ENCODE measurements around the gene A4GALT. TPM values are rescaled to one million over a fixed set of nuclear protein-coding genes. Genes with fewer than 3 reads are reported as not detected.

Gene A4GALT
- total RNA-seq, 4 donors from 2014 or later, result 6.2 to 17.3 (median 9.1) TPM

GRCh38 chr22:42711895-42712837 lies 8.5 kb downstream of the A4GALT start:
- Histone ChIP-seq H3K27me3 (no peaks in the 10 kb centered on the region), H3K4me3 (no peak overlapping the region), H3K27ac (peak overlapping the region in 2 of 4 donors; percentile 0 to 35), H3K9me3 (peaks cover 0 to 5% (median 0%) of the 10 kb centered on the region in 4 donors), H3K4me1 (peaks cover 0 to 9% (median 4%) of the 10 kb centered on the region in 4 donors), H3K36me3 (no peaks in the 10 kb centered on the region)
- TF ChIP-seq POLR2A (IDR thresholded peaks at IDR 0.05), result no peak
- TF ChIP-seq, protein P1, sequence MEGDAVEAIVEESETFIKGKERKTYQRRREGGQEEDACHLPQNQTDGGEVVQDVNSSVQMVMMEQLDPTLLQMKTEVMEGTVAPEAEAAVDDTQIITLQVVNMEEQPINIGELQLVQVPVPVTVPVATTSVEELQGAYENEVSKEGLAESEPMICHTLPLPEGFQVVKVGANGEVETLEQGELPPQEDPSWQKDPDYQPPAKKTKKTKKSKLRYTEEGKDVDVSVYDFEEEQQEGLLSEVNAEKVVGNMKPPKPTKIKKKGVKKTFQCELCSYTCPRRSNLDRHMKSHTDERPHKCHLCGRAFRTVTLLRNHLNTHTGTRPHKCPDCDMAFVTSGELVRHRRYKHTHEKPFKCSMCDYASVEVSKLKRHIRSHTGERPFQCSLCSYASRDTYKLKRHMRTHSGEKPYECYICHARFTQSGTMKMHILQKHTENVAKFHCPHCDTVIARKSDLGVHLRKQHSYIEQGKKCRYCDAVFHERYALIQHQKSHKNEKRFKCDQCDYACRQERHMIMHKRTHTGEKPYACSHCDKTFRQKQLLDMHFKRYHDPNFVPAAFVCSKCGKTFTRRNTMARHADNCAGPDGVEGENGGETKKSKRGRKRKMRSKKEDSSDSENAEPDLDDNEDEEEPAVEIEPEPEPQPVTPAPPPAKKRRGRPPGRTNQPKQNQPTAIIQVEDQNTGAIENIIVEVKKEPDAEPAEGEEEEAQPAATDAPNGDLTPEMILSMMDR (IDR thresholded peaks at IDR 0.05), result no peak
- DNase-seq, result no peak

DNA sequence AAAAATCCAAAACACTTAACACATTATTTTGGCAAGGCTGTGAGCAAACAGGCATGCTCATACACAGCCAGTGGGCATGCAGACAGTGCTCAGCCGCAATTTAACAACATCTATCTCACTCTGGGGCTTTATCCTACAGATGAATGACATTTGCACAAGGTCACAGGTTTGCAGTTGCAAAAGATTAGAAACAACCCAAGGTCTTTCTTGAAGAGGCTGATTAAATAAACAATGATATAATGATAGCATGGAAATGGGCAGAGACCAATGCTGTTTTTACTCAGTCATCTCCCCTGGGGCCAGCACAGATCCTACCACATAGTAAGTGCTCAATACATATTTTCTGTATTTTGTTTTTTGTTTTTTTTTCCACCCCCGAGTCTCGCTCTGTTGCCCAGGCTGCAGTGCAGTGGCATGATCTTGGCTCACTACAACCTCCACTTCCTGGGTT lies 9.4 kb downstream of the A4GALT start:
- no peak for TF ChIP-seq POLR2A (IDR thresholded peaks at IDR 0.05)
- TF ChIP-seq, protein P1 (IDR thresholded peaks at IDR 0.05), result no peak
- peaks cover 0 to 5% (median 0%) of the 10 kb centered on the region in 4 donors for H3K9me3 ChIP-seq
- H3K36me3 ChIP-seq, result no peaks in the 10 kb centered on the region
- peaks cover 0 to 3% (median under 1%) of the 10 kb centered on the region in 4 donors for H3K4me1 ChIP-seq
- no peaks in the 10 kb centered on the region for H3K27me3 ChIP-seq
- no peak overlapping the region for H3K4me3 ChIP-seq
- H3K27ac ChIP-seq, result peak overlapping the region in 1 of 4 donors; percentile 2
- DNase-seq, result no peak

- Histone ChIP-seq H3K27ac (no peak overlapping the region), H3K4me3 (no peak overlapping the region), H3K9me3 (peaks cover 0 to 5% (median 0%) of the 10 kb centered on the region in 4 donors), H3K4me1 (no peaks in the 10 kb centered on the region), H3K27me3 (no peaks in the 10 kb centered on the region), H3K36me3 (no peaks in the 10 kb centered on the region)
- no peak for DNase-seq
- TF ChIP-seq POLR2A (IDR thresholded peaks at IDR 0.05), result no peak
- TF ChIP-seq, protein P1 (IDR thresholded peaks at IDR 0.05), result no peak
Observed at GRCh38 chr22:42708417-42708816, 12.3 kb downstream of the A4GALT start.

DNA sequence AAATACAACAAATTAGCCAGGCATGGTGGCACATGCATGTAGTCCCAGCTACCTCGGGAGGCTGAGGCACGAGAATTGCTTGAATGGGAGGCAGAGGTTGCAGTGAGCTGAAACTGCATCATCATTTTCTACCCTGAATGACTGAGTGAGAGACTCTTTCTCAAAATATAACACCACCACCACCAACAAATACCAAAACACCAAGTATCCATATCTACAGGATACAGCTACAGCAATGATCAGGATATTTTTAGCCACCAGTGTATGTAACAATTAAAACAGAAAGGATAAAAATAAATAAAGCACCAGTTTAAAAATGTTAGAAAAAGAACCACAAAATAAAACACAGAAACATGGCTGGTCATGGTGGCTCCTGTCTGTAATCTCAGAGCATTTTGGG lies 13.2 kb downstream of the A4GALT start:
- H3K27me3 ChIP-seq, result no peaks in the 10 kb centered on the region
- no peak overlapping the region for H3K4me3 ChIP-seq
- no peak overlapping the region for H3K27ac ChIP-seq
- H3K36me3 ChIP-seq, result no peaks in the 10 kb centered on the region
- H3K9me3 ChIP-seq, result peaks cover 0 to 5% (median 0%) of the 10 kb centered on the region in 4 donors
- no peak for DNase-seq
- H3K4me1 ChIP-seq, result no peaks in the 10 kb centered on the region
- TF ChIP-seq POLR2A (IDR thresholded peaks at IDR 0.05), result no peak
- TF ChIP-seq, protein P1 (IDR thresholded peaks at IDR 0.05), result no peak

DNA sequence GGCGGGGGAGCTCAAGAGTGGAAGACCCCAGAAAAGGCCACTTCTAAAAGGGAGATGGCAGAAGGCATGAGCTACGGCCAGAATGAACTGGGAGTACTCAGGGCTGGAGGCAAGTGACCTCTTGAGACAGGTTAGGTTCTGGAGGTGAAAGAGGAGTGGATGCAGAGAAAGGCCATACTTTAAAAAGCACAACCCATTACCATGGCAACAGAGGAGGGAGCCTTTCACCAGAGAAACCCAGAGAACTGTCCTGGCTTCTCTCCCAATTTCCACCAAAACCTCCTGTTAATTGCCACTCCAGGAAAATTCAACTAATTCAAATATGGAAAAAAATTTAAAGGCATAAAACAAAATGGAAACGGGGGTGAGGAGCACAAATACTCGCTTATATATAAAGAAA lies 15.8 kb downstream of the A4GALT start:
- DNase-seq, result no peak
- TF ChIP-seq, protein P1 (IDR thresholded peaks at IDR 0.05), result no peak
- no peaks in the 10 kb centered on the region for H3K27me3 ChIP-seq
- H3K4me3 ChIP-seq, result no peak overlapping the region
- peaks cover 0 to 5% (median 0%) of the 10 kb centered on the region in 4 donors for H3K9me3 ChIP-seq
- no peaks in the 10 kb centered on the region for H3K36me3 ChIP-seq
- H3K27ac ChIP-seq, result no peak overlapping the region
- H3K4me1 ChIP-seq, result no peaks in the 10 kb centered on the region
